ENCODE measurements around the gene GPRC5A.

Gene GPRC5A

GRCh38 chr12:12915656-12916055 lies 24.3 kb downstream of the GPRC5A start:
- DNase-seq, result no peak

- DNase-seq, result peak; percentile 92
Observed at GRCh38 chr12:12916135-12916944, 25.0 kb downstream of the GPRC5A start.

- DNase-seq, result no peak
Observed at GRCh38 chr12:12917517-12917916, 26.2 kb downstream of the GPRC5A start.

- DNase-seq, result no peak
Observed at GRCh38 chr12:12918781-12919389, 27.5 kb downstream of the GPRC5A start.

- DNase-seq, result no peak
Observed at GRCh38 chr12:12919666-12920435, 28.5 kb downstream of the GPRC5A start.

GRCh38 chr12:12922191-12922616 lies 30.8 kb downstream of the GPRC5A start:
- no peak for DNase-seq

GRCh38 chr12:12922978-12923377 lies 31.6 kb downstream of the GPRC5A start:
- DNase-seq, result no peak

GRCh38 chr12:12924169-12924568 lies 32.8 kb downstream of the GPRC5A start:
- no peak for DNase-seq

GRCh38 chr12:12925388-12925787 lies 34.0 kb downstream of the GPRC5A start:
- DNase-seq, result no peak

- DNase-seq, result no peak
Observed at GRCh38 chr12:12926571-12927071, 35.3 kb downstream of the GPRC5A start.

- no peak for DNase-seq
Observed at GRCh38 chr12:12927211-12928079, 36.1 kb downstream of the GPRC5A start.

- no peak for DNase-seq
Observed at GRCh38 chr12:12929696-12930095, 38.3 kb downstream of the GPRC5A start.

- no peak for DNase-seq
Observed at GRCh38 chr12:12930633-12931219, 39.4 kb downstream of the GPRC5A start.

GRCh38 chr12:12933742-12934141 lies 42.4 kb downstream of the GPRC5A start:
- DNase-seq, result no peak

- no peak for DNase-seq
Observed at GRCh38 chr12:12934556-12934955, 43.2 kb downstream of the GPRC5A start.

GRCh38 chr12:12936983-12937491 lies 45.7 kb downstream of the GPRC5A start:
- no peak for DNase-seq

GRCh38 chr12:12938541-12938940 lies 47.2 kb downstream of the GPRC5A start:
- DNase-seq, result no peak

GRCh38 chr12:12939888-12940287 lies 48.5 kb downstream of the GPRC5A start:
- DNase-seq, result no peak

GRCh38 chr12:12941450-12942350 lies 50.3 kb downstream of the GPRC5A start:
- no peak for DNase-seq

GRCh38 chr12:12943586-12944260 lies 52.4 kb downstream of the GPRC5A start:
- DNase-seq, result no peak

All from right forelimb (tissue), 1 donor.